GM19397 (cell line): ENCODE data around the gene COP1.

Experiments used
- ATAC-seq: cut with Tn5 transposase; IDR thresholded peaks from one replicate; pipeline ENCODE4 v1.9.1; 2021; ENCODE audit warnings: mild to moderate bottlenecking, moderate library complexity; ENCODE audit not compliant: unreplicated experiment

Gene COP1

GRCh38 chr1:176201568-176201967 is 5.5 kb downstream of the COP1 start:
- ATAC-seq = no peak

GRCh38 chr1:176199707-176200106 is 7.4 kb downstream of the COP1 start:
- ATAC-seq = no peak

GRCh38 chr1:176198413-176198812 is 8.7 kb downstream of the COP1 start:
- ATAC-seq = no peak

GRCh38 chr1:176196728-176197127 is 10.4 kb downstream of the COP1 start:
- no peak for ATAC-seq

- no peak for ATAC-seq
These were observed 11.5 kb downstream of the COP1 start for GRCh38 chr1:176195547-176195946.

GRCh38 chr1:176193663-176194062 is 13.4 kb downstream of the COP1 start:
- no peak for ATAC-seq

GRCh38 chr1:176193023-176193422 is 14.1 kb downstream of the COP1 start:
- peak; percentile 93 for ATAC-seq

GRCh38 chr1:176188604-176189003 is 18.5 kb downstream of the COP1 start:
- ATAC-seq = no peak

- no peak for ATAC-seq
These were observed 20.1 kb downstream of the COP1 start for GRCh38 chr1:176187001-176187400.

GRCh38 chr1:176183618-176184017 is 23.5 kb downstream of the COP1 start:
- no peak for ATAC-seq

- no peak for ATAC-seq
These were observed 28.8 kb downstream of the COP1 start for GRCh38 chr1:176178316-176178715.

GRCh38 chr1:176177764-176178163 is 29.3 kb downstream of the COP1 start:
- peak; percentile 68 for ATAC-seq

GRCh38 chr1:176174108-176174507 is 33.0 kb downstream of the COP1 start:
- ATAC-seq = no peak

GRCh38 chr1:176172215-176172614 is 34.9 kb downstream of the COP1 start:
- no peak for ATAC-seq

- ATAC-seq = no peak
These were observed 39.9 kb downstream of the COP1 start for GRCh38 chr1:176167210-176167609.

- no peak for ATAC-seq
These were observed 41.5 kb downstream of the COP1 start for GRCh38 chr1:176165573-176165972.

GRCh38 chr1:176164014-176164678 is 42.9 kb downstream of the COP1 start:
- ATAC-seq = no peak

GRCh38 chr1:176159993-176160392 is 47.1 kb downstream of the COP1 start:
- no peak for ATAC-seq

GRCh38 chr1:176157995-176158394 is 49.1 kb downstream of the COP1 start:
- no peak for ATAC-seq

GRCh38 chr1:176149939-176150807 is 56.9 kb downstream of the COP1 start:
- ATAC-seq = no peak

- no peak for ATAC-seq
These were observed 62.6 kb downstream of the COP1 start for GRCh38 chr1:176144526-176144925.

- no peak for ATAC-seq
These were observed 64.1 kb downstream of the COP1 start for GRCh38 chr1:176142973-176143372.
